ENCODE data around the gene PLXDC1.
A peak's percentile ranks its signal among the peaks of the same experiment; 100 is the strongest.

PLXDC1 gene

DNA sequence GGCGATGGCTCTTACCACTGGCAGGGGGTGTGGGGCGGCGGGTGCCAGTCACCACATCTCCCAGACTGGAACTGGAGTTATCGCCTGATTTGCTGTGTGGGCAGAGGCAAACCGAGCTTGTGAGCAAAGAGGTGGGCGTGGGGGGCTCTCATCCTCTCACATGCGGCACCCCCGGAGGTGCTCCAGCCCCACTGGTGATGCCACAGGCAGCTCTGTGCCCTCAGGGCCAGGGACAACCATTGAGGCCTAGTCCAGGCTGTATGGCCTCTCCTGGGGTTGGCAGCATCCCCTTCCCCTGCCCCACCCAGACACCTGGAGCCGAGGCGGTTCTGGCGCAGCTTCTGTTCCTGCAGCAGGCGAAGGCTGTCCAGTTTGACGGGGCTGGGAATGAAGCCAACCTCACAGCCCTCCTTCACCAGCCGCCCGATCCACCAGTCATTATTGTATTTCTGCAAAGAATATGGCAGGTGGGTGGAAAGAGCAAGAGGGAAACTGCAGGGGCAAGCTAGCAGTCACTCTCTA lies 35.1 kb upstream of the PLXDC1 start:
- no peaks in the 10 kb centered on the region for H3K27me3 ChIP-seq (replicated peaks)
- DNase-seq: no peak
- in situ Hi-C loops (cut with HindIII; ENCODE audit: low pct_ligation_motif_present, low sequenced_read_pairs): no loop called here
- TF ChIP-seq, protein P1, sequence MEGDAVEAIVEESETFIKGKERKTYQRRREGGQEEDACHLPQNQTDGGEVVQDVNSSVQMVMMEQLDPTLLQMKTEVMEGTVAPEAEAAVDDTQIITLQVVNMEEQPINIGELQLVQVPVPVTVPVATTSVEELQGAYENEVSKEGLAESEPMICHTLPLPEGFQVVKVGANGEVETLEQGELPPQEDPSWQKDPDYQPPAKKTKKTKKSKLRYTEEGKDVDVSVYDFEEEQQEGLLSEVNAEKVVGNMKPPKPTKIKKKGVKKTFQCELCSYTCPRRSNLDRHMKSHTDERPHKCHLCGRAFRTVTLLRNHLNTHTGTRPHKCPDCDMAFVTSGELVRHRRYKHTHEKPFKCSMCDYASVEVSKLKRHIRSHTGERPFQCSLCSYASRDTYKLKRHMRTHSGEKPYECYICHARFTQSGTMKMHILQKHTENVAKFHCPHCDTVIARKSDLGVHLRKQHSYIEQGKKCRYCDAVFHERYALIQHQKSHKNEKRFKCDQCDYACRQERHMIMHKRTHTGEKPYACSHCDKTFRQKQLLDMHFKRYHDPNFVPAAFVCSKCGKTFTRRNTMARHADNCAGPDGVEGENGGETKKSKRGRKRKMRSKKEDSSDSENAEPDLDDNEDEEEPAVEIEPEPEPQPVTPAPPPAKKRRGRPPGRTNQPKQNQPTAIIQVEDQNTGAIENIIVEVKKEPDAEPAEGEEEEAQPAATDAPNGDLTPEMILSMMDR (IDR thresholded peaks at IDR 0.05; ENCODE audit: low read depth, low read length, missing control alignments): no peak
- H3K36me3 ChIP-seq (replicated peaks): peaks cover 64% of the 10 kb centered on the region
- no peak overlapping the region for H3K4me3 ChIP-seq (ENCODE audit: low read depth, low read length)
- no peak overlapping the region for H3K27ac ChIP-seq

DNA sequence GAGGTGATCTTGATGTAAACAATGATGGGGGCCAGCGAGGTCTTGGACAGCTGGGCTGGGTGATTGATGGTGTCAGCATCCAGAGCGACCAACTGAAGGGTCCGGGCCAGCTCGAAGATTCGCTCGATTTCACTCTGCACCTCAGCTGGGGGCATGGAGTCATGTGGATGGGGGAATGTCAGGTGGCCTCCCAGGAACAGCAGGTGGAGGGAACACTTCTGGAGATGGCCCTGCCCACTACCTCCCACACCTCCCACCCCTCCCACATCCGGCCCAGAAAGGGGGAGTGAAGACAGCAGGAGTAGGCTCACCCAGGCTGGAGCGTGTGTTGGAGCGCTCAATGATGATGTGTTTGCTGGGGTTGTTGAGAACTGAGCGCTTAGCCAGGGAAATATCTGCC lies 32.3 kb upstream of the PLXDC1 start:
- Histone ChIP-seq H3K27me3 (replicated peaks) (no peaks in the 10 kb centered on the region), H3K36me3 (replicated peaks) (peaks cover 61% of the 10 kb centered on the region), H3K27ac (no peak overlapping the region), H3K4me3 (ENCODE audit: low read depth, low read length) (no peak overlapping the region)
- DNase-seq: no peak
- TF ChIP-seq, protein P1 (IDR thresholded peaks at IDR 0.05; ENCODE audit: low read depth, low read length, missing control alignments): no peak
- in situ Hi-C loops (cut with HindIII; ENCODE audit: low pct_ligation_motif_present, low sequenced_read_pairs): no loop called here

DNA sequence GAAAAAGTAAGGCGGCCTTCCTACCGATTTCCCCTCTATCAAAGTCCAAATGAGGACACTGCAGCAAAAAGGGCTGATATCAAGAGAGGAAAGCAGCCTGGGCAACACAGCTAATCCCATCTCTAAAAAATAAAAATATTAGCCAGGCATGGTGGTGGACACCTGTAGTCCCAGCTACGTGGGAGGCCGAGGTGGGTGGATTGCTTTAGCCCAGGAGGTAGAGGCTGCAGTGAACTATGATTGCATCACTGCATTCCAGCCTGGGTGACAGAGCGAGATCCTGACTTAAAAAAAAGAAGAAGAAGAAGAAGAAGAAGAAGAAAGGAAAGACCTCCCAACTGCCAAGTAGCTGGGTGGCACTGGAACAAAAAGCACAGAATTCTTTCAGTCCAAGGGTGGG lies 31.6 kb upstream of the PLXDC1 start:
- DNase-seq: no peak
- Histone ChIP-seq H3K4me3 (ENCODE audit: low read depth, low read length) (no peak overlapping the region), H3K36me3 (replicated peaks) (peaks cover 56% of the 10 kb centered on the region), H3K27ac (no peak overlapping the region), H3K27me3 (replicated peaks) (no peaks in the 10 kb centered on the region)
- TF ChIP-seq, protein P1 (IDR thresholded peaks at IDR 0.05; ENCODE audit: low read depth, low read length, missing control alignments): no peak
- in situ Hi-C loops (cut with HindIII; ENCODE audit: low pct_ligation_motif_present, low sequenced_read_pairs): no loop called here

DNA sequence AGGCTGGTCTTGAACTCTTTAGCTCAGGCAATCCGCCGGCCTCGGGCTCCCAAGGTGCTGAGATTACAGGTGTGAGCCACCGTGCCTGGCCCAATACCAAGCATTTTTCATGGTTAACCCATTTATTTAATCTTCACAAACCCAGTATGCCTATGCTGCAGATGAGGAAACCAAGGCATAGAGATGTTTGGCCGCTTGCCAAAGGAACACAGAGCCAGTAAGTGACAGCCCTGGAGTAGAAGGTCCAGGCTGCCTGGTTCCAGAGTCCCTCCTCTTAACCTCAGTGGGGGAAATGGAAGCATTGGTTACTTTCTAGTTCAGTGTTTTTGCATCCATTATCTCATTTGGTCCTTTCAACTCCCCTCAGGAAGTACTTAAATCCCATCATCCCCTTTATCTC lies 29.9 kb upstream of the PLXDC1 start:
- no peaks in the 10 kb centered on the region for H3K27me3 ChIP-seq (replicated peaks)
- in situ Hi-C loops (cut with HindIII; ENCODE audit: low pct_ligation_motif_present, low sequenced_read_pairs): no loop called here
- no peak for DNase-seq
- H3K27ac ChIP-seq: no peak overlapping the region
- H3K36me3 ChIP-seq (replicated peaks): peaks cover 57% of the 10 kb centered on the region
- TF ChIP-seq, protein P1 (IDR thresholded peaks at IDR 0.05; ENCODE audit: low read depth, low read length, missing control alignments): no peak
- H3K4me3 ChIP-seq (ENCODE audit: low read depth, low read length): no peak overlapping the region

DNA sequence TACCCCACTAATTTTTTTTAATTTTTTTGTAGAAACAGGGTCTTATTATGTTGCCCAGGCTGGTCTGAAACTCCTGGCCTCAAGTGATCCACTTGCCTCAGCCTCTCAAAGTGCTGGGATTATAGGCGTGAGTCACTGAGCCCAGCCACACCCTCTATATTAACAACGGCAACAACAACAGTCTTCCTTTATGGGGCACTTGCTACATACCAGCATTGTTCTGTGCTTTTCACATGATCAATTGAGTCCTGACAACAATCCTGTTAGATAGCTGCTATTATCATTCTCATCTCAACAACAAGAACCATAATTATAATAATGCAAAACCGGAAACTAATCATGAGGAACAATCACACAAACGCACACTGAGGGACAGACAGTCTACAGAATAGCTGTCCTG lies 27.1 kb upstream of the PLXDC1 start:
- peak; percentile 40 for DNase-seq
- in situ Hi-C loops (cut with HindIII; ENCODE audit: low pct_ligation_motif_present, low sequenced_read_pairs): no loop called here
- TF ChIP-seq, protein P1 (IDR thresholded peaks at IDR 0.05; ENCODE audit: low read depth, low read length, missing control alignments): no peak

DNA sequence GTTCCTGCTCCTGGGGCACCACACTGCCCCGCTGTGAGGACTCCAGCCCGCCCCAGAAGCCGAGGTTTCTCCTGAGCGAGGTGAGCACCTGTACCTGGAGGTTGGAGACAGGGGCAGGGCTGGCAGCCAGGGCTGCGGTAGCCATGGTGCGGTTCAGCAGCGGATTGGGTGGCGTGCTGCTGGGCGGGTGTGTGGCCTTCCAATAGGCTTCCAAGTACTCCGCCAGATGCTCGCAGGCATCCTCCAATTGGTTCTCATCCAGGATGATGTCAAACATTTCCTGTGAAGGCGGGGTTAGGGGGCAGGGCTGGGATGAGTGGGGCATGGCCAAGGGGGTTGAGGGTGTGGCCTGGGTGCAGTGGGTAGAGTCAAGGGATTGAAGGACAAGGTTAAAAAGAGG lies 25.8 kb upstream of the PLXDC1 start:
- Histone ChIP-seq H3K36me3 (replicated peaks) (peaks cover 37% of the 10 kb centered on the region), H3K4me3 (ENCODE audit: low read depth, low read length) (no peak overlapping the region), H3K27me3 (replicated peaks) (no peaks in the 10 kb centered on the region), H3K27ac (no peak overlapping the region)
- TF ChIP-seq, protein P1 (IDR thresholded peaks at IDR 0.05; ENCODE audit: low read depth, low read length, missing control alignments): no peak
- no peak for DNase-seq
- in situ Hi-C loops (cut with HindIII; ENCODE audit: low pct_ligation_motif_present, low sequenced_read_pairs): no loop called here

More for the DNA sequence above, 27.1 kb upstream of the PLXDC1 start:
- no peak overlapping the region for H3K27ac ChIP-seq
- H3K36me3 ChIP-seq (replicated peaks): peaks cover 45% of the 10 kb centered on the region
- H3K4me3 ChIP-seq (ENCODE audit: low read depth, low read length): no peak overlapping the region
- H3K27me3 ChIP-seq (replicated peaks): no peaks in the 10 kb centered on the region
